Activated CD4-positive, alpha-beta T cell treated with anti-CD3 and anti-CD28 coated beads, Interleukin-2, amount 50 U/mL, for 48 hours (primary cell): ENCODE data around the gene DAPL1.

Source experiments
- DNase-seq, 2 experiments: peaks; one replicate each; pipeline ENCODE4 v3.0.0-alpha.2; 2020

Gene DAPL1

DNA sequence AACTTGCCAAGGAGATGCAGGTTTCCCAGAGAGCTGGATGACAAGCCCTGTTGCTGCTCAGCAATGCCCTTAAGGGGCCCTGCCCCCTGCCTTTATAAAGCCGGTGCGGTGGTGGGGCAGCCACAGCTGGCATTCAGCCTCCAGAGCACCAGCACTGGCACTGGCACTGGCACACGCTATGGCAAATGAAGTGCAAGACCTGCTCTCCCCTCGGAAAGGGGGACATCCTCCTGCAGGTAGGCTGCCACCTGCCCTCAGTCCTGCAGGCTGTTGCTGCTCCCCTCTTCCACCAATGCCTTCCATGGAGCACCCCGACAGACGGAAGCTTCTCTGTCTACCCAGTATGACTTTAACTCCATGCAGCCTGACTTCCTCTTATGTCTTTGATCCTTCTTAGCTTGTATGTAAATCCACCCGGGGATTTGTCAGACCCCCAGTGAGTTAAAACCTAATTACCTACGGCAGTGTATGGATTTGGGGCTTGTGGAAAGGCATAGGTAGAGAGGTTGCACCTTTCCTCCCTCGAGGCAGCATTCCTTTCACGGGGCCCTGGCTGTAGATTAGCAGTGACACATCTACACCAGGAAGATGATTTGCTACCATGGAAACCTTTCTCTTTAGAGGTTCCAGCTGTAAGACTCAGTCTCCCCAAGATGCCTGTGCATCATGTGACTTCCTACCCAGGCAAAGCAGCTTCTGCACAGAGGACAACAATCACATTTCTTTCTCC lies at the start of gene DAPL1:
TSS of gene DAPL1 (plus strand) at position 123 of the 730 bp plus-strand sequence. CDS start at position 179, 56 bp downstream.
- no peak for DNase-seq

GRCh38 chr2:158745866-158746382 lies 49.2 kb upstream of the DAPL1 start:
- DNase-seq, result no peak

DNA sequence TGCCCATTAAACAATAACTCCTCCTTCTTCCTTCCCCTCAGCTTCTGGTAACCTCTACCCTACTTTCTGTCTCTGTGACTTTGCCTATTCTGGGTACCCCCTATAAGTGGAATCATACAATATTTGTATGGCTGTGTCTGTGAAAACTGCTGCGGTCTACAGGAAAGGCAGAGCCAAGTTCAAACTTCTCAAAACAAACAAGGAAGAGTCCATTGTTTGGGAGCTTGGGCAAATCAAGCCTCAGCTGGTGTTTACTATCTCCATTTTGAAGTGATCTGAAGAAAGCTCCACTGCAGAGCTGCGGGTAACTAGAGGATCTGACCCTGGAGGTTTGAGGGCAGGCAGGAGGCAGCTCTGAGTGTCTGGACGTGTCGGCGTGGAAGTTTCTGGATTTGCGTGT lies 48.6 kb upstream of the DAPL1 start:
- no peak for DNase-seq

- no peak for DNase-seq
Observed at GRCh38 chr2:158747281-158747680, 47.8 kb upstream of the DAPL1 start.

DNA sequence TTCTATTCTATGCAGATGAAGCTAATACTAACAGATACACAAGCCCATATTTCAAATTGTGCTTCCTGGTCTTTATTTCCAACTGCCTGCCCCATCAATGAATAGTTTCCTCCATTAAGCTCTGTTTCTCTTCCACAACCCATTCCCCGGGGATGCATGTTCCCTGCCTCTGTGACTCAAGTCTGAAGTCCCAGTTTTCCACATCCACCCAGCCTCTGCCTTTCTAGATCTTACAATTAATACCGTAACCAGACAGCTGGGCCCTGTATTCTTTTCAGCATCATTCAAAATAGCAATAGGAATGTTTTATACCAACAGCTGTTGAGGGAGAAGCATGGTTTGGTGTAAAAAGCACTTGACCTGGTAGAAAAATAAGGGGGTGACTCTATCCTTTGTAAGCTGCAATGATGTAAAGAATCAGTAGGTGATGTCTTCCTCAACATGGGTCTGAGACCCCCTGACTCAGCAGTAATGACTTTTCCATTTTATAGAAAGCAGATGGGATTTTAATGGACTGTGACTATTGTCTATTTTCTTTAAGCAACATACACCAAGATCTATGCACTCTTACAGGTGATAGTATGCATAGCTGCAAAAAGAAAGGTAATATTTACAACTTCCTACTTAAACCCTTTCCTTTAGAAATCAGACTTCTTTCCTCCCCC lies 46.1 kb upstream of the DAPL1 start:
- DNase-seq, result no peak

GRCh38 chr2:158750458-158751125 lies 44.5 kb upstream of the DAPL1 start:
- no peak for DNase-seq

GRCh38 chr2:158753641-158754611 lies 41.2 kb upstream of the DAPL1 start:
- DNase-seq, result peak; percentile 5 to 13

- peak in 1 of 2 experiments; percentile 19 for DNase-seq
Observed at GRCh38 chr2:158755310-158756087, 39.6 kb upstream of the DAPL1 start.

GRCh38 chr2:158756331-158756730 lies 38.8 kb upstream of the DAPL1 start:
- DNase-seq, result no peak

DNA sequence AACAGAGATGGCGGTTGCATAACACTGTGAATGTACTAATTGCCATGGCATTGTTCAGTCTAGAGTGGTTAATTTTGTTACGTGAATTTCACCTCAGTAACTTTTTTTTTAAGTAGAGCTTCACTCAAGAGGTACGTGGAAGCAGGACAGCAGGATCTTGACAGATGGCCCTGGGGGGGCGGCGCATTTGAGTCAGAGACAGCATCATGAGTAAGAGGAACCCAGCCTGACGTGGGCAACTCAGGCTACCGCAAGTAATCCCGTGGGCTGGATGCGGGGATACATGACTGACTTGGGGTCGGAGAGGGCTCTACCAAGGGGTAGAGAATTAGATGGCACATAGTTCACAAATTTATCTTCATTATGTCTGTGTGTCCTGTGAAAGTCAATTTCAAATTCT lies 38.1 kb upstream of the DAPL1 start:
- DNase-seq, result peak in 1 of 2 experiments; percentile 4

- DNase-seq, result no peak
Observed at GRCh38 chr2:158760887-158761286, 34.2 kb upstream of the DAPL1 start.

GRCh38 chr2:158761621-158762020 lies 33.5 kb upstream of the DAPL1 start:
- no peak for DNase-seq

GRCh38 chr2:158762336-158762735 lies 32.8 kb upstream of the DAPL1 start:
- DNase-seq, result no peak

- no peak for DNase-seq
Observed at GRCh38 chr2:158766524-158766923, 28.6 kb upstream of the DAPL1 start.

DNA sequence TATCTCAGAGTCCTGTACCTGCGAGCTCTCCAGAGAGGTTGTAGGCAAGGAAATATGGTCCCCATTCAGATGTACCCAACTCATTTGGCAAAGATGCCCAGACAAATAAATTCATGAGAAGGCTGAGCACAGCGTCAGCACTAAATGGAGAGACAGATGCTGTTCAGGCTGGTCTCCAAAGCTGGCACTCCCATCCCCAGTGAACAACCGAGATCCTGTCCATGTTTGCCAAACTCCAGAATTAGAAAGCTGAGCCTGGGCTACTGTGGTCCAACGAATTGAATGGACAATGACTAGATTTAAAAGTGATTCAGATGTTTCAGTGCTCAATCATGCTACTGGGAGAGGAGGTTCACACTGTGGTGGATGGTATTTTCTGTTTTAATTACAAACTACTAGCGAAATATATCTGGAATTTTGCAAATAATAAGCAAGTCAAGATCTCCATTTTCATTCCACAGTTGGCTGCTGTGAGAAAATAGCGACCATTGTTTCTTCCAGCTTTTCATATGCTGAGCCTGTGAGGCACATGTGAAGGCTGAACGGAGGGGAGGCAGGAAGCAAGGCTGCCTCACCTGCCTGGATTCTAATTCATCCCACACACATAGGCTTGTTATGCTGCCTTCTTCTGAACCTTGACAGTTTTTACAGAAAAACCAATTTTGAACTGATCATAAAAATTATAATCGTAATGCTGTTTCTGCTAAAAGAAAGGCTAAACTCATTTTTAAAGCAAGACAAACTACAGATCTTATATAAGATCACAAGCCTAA lies 22.6 kb upstream of the DAPL1 start:
- no peak for DNase-seq

DNA sequence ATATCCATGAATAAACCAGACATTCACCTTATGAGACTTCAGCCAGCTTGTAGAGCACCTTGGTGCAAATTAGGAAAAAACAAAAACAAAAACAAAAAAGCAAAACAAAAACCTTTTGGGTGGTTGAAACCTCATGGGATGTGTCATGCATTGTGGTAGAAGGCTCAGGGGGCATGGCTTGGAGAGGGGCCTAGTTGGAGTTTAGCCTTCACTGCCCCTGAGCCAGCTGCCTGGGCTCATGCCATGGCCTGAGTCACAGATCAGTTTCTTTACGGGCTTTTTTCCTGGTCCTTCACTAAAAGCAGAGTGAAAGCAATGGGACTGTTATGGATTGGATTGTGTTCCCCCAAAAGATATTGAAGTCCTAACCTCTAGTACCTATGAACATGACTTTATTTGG lies 22.0 kb upstream of the DAPL1 start:
- no peak for DNase-seq

DNA sequence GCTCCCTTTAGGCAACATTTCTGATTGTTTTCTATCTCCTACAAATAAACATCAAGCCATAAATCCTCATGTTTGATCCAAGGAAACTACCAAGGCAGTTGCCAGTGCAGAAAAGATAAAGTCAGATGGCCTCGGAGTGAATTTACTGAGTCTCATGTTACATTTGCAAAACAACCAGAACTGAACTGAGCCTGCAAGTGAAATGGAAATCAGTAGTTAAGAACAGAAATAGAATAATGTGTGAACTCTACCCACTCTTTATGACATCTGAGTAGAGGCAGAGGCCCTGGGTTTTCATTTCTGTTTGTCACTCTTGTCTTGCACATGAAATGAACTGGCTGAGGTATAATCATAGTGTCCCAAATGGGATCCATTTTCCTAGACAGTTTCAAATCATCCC lies 20.4 kb upstream of the DAPL1 start:
- no peak for DNase-seq

DNA sequence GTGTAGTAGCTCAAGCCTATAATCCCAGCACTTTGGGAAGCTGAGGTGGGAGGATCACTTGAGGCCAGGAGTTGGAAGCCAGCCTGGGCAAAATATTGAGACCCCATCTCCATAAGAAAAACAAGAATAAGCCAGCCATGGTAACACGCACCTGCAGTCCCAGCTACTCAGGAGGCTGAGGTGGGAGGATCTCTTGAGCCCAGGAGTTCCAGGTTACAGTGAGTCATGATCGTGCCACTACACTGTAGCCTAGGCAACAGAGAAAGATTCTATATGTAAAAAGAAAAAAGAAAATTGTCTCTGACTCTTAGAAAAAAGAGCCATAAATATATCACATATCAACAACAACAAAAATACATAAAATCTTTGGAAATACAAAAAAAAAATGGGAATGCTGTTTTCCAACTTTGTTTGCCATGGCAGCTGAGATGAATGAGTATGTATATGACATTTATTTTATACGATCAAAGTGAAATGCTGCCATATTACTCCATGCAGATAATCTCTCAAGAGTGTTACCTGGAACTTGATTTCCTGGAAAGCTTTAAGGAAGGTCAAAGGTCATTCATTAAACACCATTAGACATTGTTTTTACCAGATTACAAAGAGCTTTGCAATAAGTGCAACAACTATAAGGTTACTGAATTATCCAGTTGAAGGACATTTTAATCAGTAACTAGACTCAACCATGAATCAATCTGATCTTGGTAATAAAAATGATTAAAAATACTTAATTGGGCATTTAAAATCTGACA lies 19.7 kb upstream of the DAPL1 start:
- DNase-seq, result no peak

DNA sequence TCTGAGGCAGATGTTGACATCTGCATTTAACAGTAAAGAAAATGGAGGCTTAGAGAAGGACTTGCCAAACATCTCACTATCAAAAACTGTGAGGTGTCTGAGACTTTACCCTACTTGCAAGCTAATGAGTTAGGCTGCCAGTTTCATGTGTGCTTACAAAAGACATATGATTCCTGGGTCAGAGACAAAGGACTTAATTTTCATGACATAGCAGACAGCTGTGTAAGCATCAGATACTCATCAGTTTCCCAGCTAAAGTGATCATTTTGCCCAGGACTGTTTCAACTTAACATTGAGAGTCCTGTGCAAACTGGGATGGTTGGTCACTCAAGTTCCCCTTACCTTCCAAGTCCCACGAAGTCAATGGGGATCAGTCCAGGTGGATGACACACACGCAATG lies 18.9 kb upstream of the DAPL1 start:
- DNase-seq, result no peak

DNA sequence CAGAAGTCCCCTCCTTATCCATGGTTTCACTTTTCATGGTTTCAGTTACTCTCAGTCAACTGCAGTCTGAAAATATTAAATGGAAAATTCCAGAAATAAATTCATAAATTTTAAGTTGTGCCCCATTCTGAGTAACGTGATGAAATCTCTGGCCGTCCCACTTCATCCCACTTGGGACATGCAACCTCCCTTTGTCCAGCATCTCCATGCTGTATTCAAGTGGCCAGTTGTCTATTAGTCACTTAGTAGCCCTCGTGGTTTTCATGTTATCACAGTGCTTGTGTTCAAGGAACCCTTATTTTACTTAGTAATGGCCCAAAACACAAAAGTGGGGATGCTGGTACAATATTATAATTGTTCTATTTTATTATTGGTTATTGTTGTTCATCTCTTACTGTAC lies 18.0 kb upstream of the DAPL1 start:
- no peak for DNase-seq
